ENCODE data around the gene MPV17.

The MPV17 gene

GRCh38 chr2:27288610-27289009 is 34.3 kb downstream of the MPV17 start:
- no peak for DNase-seq (ENCODE audit: low read depth)
- no peak overlapping the region for H3K4me3 ChIP-seq (ENCODE audit: control insufficient read depth, low read depth, low read length)
- TF ChIP-seq CTCF (IDR thresholded peaks at IDR 0.05; ENCODE audit: control insufficient read depth, insufficient read depth, low read depth, low read length, missing control alignments): no peak

- no peak overlapping the region for H3K4me3 ChIP-seq (ENCODE audit: control insufficient read depth, low read depth, low read length)
- no peak for TF ChIP-seq CTCF (IDR thresholded peaks at IDR 0.05; ENCODE audit: control insufficient read depth, insufficient read depth, low read depth, low read length, missing control alignments)
- no peak for DNase-seq (ENCODE audit: low read depth)
These were observed 37.4 kb downstream of the MPV17 start for GRCh38 chr2:27285481-27285880.

GRCh38 chr2:27284996-27285395 is 37.9 kb downstream of the MPV17 start:
- H3K4me3 ChIP-seq (ENCODE audit: control insufficient read depth, low read depth, low read length): no peak overlapping the region
- no peak for TF ChIP-seq CTCF (IDR thresholded peaks at IDR 0.05; ENCODE audit: control insufficient read depth, insufficient read depth, low read depth, low read length, missing control alignments)
- DNase-seq (ENCODE audit: low read depth): no peak

GRCh38 chr2:27282892-27283291 is 40.0 kb downstream of the MPV17 start:
- no peak overlapping the region for H3K4me3 ChIP-seq (ENCODE audit: control insufficient read depth, low read depth, low read length)
- DNase-seq (ENCODE audit: low read depth): no peak
- no peak for TF ChIP-seq CTCF (IDR thresholded peaks at IDR 0.05; ENCODE audit: control insufficient read depth, insufficient read depth, low read depth, low read length, missing control alignments)

GRCh38 chr2:27281855-27282559 is 40.9 kb downstream of the MPV17 start, which contains the start of gene TRIM54:
Gene TRIM54 (plus strand): TSS chr2:27282429. CDS start chr2:27282732, 303 bp downstream.
- no peak for TF ChIP-seq CTCF (IDR thresholded peaks at IDR 0.05; ENCODE audit: control insufficient read depth, insufficient read depth, low read depth, low read length, missing control alignments)
- no peak within 1 kb of the TSS for H3K4me3 ChIP-seq (ENCODE audit: control insufficient read depth, low read depth, low read length)
- no peak for DNase-seq (ENCODE audit: low read depth)

- TF ChIP-seq CTCF (IDR thresholded peaks at IDR 0.05; ENCODE audit: control insufficient read depth, insufficient read depth, low read depth, low read length, missing control alignments): no peak
- no peak for DNase-seq (ENCODE audit: low read depth)
- no peak overlapping the region for H3K4me3 ChIP-seq (ENCODE audit: control insufficient read depth, low read depth, low read length)
These were observed 41.5 kb downstream of the MPV17 start for GRCh38 chr2:27281442-27281841.

Data from AG09309 (cell line).